HG03565 (cell line): ENCODE measurements around the gene TMEM44.

Experiments
- ATAC-seq: cut with Tn5 transposase; IDR thresholded peaks from one replicate; pipeline ENCODE4 v1.9.1; 2021; ENCODE audit warnings: mild to moderate bottlenecking, moderate library complexity; ENCODE audit not compliant: unreplicated experiment

TMEM44 gene

GRCh38 chr3:194633349-194634004 is at the start of gene TMEM44:
TSS of gene TMEM44 (minus strand) at chr3:194633419. CDS start at chr3:194633215, 204 bp downstream.
- peak; percentile 72 for ATAC-seq

DNA sequence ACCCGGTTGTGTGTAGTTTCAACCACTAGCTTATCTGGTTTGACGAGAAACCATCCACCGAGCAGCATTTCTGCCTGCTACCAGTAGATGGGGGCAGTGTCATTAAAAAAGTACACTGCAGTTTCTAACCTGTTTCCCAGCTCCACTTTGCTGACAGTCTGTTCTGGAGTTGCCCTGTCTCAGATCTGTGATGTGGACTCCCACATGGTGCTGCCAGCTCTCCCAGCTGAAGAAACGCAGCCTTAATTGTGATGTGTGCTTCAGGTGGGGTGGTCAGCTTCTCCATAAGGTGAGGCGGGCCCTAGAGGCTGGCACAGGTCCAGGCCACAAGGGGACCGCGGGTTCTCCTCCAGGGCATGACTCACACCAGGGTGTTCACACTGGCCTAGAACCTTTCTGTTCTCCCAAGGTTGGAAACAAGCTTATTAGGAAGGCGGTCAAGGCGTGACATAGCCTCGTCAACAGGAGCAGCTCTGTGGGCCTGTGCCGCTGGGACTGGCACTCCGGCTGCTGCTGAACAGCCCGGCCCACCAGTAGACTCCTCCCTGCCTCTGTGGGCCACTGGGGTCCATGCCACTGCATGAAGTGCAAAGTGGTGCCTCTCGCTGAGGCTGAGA is 49.6 kb upstream of the TMEM44 start:
- no peak for ATAC-seq

DNA sequence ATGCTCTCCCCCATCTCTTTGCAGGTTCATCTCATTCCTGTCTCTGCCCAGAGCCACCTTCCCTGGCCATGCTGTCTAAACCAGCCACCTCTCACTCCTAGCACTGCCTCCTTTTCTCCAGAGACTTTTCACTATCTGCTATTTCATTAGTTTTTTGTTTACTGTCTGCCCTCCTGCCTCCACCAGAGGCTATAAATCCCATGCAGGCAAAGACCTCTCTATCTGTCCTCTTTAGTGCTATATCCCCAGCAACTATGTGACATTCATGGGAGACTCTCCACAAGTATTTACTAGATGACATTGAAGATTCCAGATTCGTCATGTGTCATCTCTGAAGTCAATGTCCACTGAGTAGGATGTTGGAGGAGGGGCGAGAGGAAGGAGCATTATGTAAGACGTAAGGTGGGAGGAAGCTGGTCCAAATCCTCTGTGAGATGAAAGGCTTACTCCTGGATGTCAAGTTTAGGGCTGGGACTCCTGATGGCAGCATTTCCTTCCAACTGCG is 49.0 kb upstream of the TMEM44 start:
- no peak for ATAC-seq

- no peak for ATAC-seq
Measured at GRCh38 chr3:194680888-194681615, 47.8 kb upstream of the TMEM44 start.

- no peak for ATAC-seq
Measured at GRCh38 chr3:194676471-194676870, 43.3 kb upstream of the TMEM44 start.

GRCh38 chr3:194675680-194676079 is 42.5 kb upstream of the TMEM44 start:
- no peak for ATAC-seq

- no peak for ATAC-seq
Measured at GRCh38 chr3:194675081-194675640, 41.9 kb upstream of the TMEM44 start.

- no peak for ATAC-seq
Measured at GRCh38 chr3:194673761-194674160, 40.5 kb upstream of the TMEM44 start.

DNA sequence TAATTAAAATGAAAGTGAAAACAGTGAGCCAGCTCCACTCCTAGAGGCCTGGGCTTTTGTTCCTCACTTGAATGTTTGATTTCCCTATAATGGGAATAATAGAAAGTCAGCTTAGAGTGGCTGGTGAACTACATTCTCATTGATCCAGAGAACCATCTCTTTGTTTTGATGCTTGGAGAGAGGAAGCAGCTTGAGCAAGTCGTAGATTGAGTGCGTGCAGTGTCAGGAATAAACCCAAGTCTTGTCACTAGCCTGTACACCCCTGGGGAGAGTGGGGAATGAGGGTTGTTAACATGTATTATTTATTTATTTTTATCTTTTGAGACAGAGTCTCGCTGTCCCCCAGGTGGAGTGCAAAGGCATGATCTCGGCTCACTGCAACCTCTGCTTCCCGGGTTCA is 39.7 kb upstream of the TMEM44 start:
- no peak for ATAC-seq

DNA sequence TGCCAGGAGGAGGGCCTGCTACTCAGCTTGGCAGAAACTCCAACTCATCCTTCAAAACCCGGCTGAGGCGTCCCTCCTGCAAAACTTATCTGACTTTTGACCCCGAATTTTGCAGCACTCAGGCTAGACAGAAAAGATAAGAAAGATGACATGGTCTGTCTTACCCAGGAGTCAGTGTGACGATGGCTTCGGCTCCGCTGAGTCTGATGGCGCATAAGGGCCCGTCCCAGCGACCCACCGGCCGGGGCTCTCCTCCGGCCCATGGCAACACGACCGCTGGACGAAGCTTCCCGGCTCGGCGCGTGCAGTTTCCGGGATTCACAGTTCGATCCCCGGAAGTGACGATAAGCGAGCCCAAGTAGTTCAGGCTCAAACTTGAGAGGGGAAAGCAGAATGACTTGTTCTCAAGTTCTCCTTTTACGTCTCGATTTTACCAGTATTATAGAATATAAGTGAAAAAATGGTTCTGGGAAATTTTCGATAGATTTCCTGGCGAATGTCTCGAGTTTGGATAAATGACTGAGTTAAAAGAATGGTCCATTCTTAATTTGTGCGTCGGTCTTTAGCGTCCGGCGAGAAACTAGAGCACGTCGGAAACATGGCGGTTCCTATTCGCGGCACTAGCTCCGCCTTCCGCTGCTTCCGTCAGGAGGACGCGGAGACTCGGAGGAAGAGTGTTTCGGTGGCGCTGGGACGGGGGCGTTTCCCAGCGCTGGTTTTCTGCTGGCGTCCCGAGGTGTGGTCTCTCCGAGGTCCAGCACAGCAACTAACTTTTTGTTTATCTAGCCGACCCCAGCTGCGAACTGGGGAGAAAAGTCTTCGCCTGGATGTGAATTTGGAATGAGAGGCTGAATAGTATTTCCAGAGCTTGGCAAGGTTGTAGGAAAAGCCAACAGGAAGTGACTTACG is 38.9 kb upstream of the TMEM44 start, which contains the start of gene LSG1:
TSS of gene LSG1 (minus strand) at position 292 of the 909 bp plus-strand sequence. CDS start at position 263, 29 bp downstream.
- peak; percentile 72 for ATAC-seq

DNA sequence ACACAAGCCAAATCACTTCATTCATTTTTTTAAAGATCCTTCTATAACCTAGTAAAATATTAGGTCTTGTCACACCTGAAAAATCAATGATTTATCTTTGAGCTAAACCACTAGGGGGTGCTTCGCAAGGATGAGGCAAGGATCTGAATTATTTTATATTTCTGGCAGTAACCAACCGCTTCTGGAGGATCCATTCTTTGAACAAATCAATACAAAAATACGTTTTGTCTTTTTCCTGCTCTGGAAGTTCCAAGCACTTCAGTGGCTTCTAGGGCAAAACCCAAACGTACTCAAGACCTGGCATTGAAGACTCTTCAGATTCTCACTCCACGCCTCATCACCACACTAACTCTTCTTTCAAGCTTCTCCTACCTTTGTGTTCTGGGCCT is 38.3 kb upstream of the TMEM44 start:
- ATAC-seq = no peak

DNA sequence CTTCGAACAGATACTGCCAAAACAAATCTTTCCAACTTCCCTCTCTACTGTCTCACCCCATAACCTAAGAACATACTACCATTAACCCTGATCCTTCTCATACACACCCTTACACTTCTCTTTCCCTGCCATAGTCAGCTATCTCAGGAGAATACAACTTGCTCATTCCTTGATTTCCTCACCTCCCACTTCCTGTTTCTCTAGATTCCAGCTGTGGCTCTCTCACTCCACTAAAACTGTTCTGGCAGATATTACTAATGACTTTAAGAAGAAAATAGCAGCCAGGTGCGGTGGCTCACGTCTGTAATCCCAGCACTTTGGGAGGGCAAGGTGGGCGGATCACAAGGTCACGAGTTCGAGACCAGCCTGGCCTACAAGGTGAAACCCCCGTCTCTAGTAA is 34.1 kb upstream of the TMEM44 start:
- ATAC-seq = no peak

- ATAC-seq = no peak
Measured at GRCh38 chr3:194664857-194665256, 31.6 kb upstream of the TMEM44 start.

- ATAC-seq = no peak
Measured at GRCh38 chr3:194661946-194662345, 28.7 kb upstream of the TMEM44 start.

GRCh38 chr3:194661374-194661773 is 28.2 kb upstream of the TMEM44 start:
- ATAC-seq = no peak

DNA sequence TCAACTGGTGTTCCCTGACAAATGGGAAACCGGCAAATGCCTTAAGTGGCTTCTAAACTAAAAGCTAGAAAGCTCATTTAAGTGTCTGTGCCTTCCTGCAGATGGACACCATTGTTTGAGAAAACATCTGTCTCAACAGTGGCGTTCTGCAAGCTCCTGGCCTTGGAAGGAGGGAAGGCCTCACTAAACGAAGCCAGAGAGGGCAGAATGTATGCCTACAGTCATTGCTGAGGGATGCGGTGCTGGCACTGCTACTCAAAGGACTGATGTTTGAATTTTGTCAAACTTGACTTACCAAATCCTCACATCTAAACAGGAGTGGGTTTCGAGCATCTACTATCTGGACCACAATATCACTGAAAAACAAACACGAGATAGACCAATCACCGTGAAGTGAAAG is 26.6 kb upstream of the TMEM44 start:
- no peak for ATAC-seq

DNA sequence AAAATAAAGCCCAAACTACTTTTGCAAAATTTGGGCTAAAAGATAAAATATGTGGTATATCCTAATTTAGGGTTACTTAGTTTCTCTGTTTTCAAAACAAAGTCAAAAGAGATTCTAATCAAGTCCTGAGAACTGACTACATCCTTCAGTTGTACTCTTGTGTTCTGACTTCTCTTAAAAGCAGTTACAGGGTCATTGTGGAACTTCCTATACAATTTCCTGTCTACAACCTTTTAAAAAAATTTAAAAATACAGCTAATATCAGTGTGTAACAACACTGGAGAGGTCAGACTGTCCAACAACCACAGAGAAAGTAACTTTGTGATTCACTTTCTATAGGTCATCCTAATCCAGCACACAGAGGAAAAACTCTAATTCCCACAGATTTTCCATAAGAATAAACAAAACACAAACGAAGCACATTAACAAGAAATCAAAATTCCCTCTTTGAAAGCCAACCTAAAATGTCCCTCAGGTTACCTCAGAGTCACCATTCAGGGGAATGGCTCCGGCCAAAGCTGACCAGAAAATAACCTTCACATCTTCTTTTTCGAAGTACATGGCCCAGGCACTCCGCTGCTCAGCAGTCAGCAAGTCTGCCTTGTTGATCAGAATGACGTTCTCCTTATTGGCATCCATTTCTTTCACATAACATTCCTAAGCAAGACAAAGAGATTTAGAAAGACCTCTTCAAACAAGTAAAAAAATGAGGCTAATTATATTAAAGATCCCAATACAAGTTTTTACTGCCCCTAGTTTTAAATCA is 25.4 kb upstream of the TMEM44 start:
- no peak for ATAC-seq

GRCh38 chr3:194657439-194657838 is 24.2 kb upstream of the TMEM44 start:
- no peak for ATAC-seq

GRCh38 chr3:194654443-194654842 is 21.2 kb upstream of the TMEM44 start:
- peak; percentile 81 for ATAC-seq

GRCh38 chr3:194647747-194648146 is 14.5 kb upstream of the TMEM44 start:
- ATAC-seq = no peak
